Liver (tissue), 9 donors: ENCODE data around the gene STAT3. TPM values are rescaled to one million over a fixed set of nuclear protein-coding genes. Genes with fewer than 3 reads are reported as not detected.

Source experiments
- DNase-seq: peaks from one replicate; pipeline ENCODE4 v3.0.0-alpha.2; 2017; ENCODE audit warnings: low spot score
- H3K27ac ChIP-seq, 2 donors: one replicate each; pipeline ENCODE4 v1.7.0; 2013; ENCODE audit warnings: inconsistent platforms in 2 of 2, low read length in 2 of 2, control low read depth in 1 of 2, low read depth in 1 of 2, mild to moderate bottlenecking in 1 of 2
- H3K27me3 ChIP-seq, 4 donors: one replicate each; pipeline versions ENCODE4 v1.6.1 to v1.7.0; 2013; ENCODE audit warnings: low read length in 3 of 4, inconsistent platforms in 1 of 4, mild to moderate bottlenecking in 1 of 4, moderate library complexity in 1 of 4; ENCODE audit not compliant: control insufficient read depth in 4 of 4, insufficient read depth in 4 of 4
- H3K36me3 ChIP-seq, 4 donors: one replicate each; pipeline versions ENCODE4 v1.6.1 to v1.7.0; 2013; ENCODE audit warnings: low read length in 3 of 4, mild to moderate bottlenecking in 3 of 4, low read depth in 1 of 4, moderate library complexity in 1 of 4; ENCODE audit not compliant: control insufficient read depth in 4 of 4, insufficient read depth in 3 of 4
- H3K4me1 ChIP-seq, 4 donors: one replicate each; pipeline versions ENCODE4 v1.6.1 to v1.7.0; 2013; ENCODE audit warnings: low read length in 3 of 4, mild to moderate bottlenecking in 3 of 4, moderate library complexity in 1 of 4; ENCODE audit not compliant: control insufficient read depth in 4 of 4, insufficient read depth in 4 of 4
- H3K4me3 ChIP-seq, 3 donors: one replicate each; pipeline versions ENCODE4 v1.6.1 to v1.7.0; 2013; ENCODE audit warnings: low read length in 3 of 3, control low read depth in 1 of 3, low read depth in 1 of 3, mild to moderate bottlenecking in 1 of 3
- H3K9ac ChIP-seq, 2 donors: one replicate each; pipeline ENCODE4 v1.7.0; 2013; ENCODE audit warnings: low read length in 2 of 2, mild to moderate bottlenecking in 2 of 2, moderate library complexity in 2 of 2, control low read depth in 1 of 2, low read depth in 1 of 2
- H3K9me3 ChIP-seq, 4 donors: one replicate each; pipeline versions ENCODE4 v1.6.1 to v1.7.0; 2013; ENCODE audit warnings: low read length in 3 of 4; ENCODE audit not compliant: control insufficient read depth in 4 of 4
- EGR1 ChIP-seq, 2 donors: IDR thresholded peaks; 2 replicates each; pipeline ENCODE4 v1.6.1; 2016 to 2018; ENCODE audit warnings: antibody characterized with exemption in 2 of 2, low read depth in 2 of 2
- FOXA1 ChIP-seq: IDR thresholded peaks from 2 replicates; pipeline ENCODE4 v1.6.1; 2016; ENCODE audit warnings: antibody characterized with exemption
- FOXA2 ChIP-seq: IDR thresholded peaks from 2 replicates; pipeline ENCODE4 v1.6.1; 2016; ENCODE audit warnings: antibody characterized with exemption
- GABPA ChIP-seq, 2 donors: IDR thresholded peaks in 1 of 2; conservative IDR thresholded peaks in 1 of 2; 2 replicates each; pipeline ENCODE4 v1.6.1; 2016; ENCODE audit warnings: antibody characterized with exemption in 2 of 2, mild to moderate bottlenecking in 1 of 2, moderate library complexity in 1 of 2
- HNF4A ChIP-seq, 2 donors: conservative IDR thresholded peaks; 2 replicates each; pipeline ENCODE4 v1.6.1; 2016; ENCODE audit warnings: antibody characterized with exemption in 2 of 2, mild to moderate bottlenecking in 2 of 2
- HNF4G ChIP-seq: IDR thresholded peaks from 2 replicates; pipeline ENCODE4 v1.6.1; 2016; ENCODE audit warnings: antibody characterized with exemption
- JUND ChIP-seq, 2 donors: IDR thresholded peaks; 2 replicates each; pipeline ENCODE4 v1.6.1; 2016; ENCODE audit warnings: antibody characterized with exemption in 2 of 2
- RAD21 ChIP-seq, 2 donors: IDR thresholded peaks; 2 replicates each; pipeline ENCODE4 v1.6.1; 2016; ENCODE audit warnings: antibody characterized with exemption in 2 of 2, mild to moderate bottlenecking in 2 of 2
- RXRA ChIP-seq, 2 donors: IDR thresholded peaks; 2 replicates each; pipeline ENCODE4 v1.6.1; 2017 to 2018; ENCODE audit warnings: antibody characterized with exemption in 2 of 2, mild to moderate bottlenecking in 1 of 2
- SP1 ChIP-seq: IDR thresholded peaks from 2 replicates; pipeline ENCODE4 v1.6.1; 2018; ENCODE audit warnings: antibody characterized with exemption, mild to moderate bottlenecking
- TAF1 ChIP-seq: conservative IDR thresholded peaks from 2 replicates; pipeline ENCODE4 v1.6.1; 2016; ENCODE audit warnings: antibody characterized with exemption, mild to moderate bottlenecking
- YY1 ChIP-seq: IDR thresholded peaks from 2 replicates; pipeline ENCODE4 v1.6.1; 2016; ENCODE audit warnings: antibody characterized with exemption, mild to moderate bottlenecking
- WGBS: extraction: QIAGEN DNeasy Blood & Tissue Kit; methylation state at CpG from one replicate; pipeline ENCODE4 v1.1.7; 2013; 5-methylcytosine and 5-hydroxymethylcytosine counted together
- polyA plus RNA-seq, 2 donors: library from polyadenylated mRNA; stranded (reverse) in 1 of 2; unstranded in 1 of 2; fragments of 200-250 nt in 1 of 2; fragments of >200 nt in 1 of 2; fragmentation: Nextera tagmentation in 1 of 2; extraction: Ambion mirVana in 1 of 2; gene quantifications; one replicate each; pipeline versions ENCODE4 v1.2.1 to v1.2.3, GENCODE V29; 2013 to 2015
- total RNA-seq, 2 donors: library from RNA; depleted of rRNA; stranded (reverse); fragments of >200 nt; gene quantifications; one replicate each; pipeline ENCODE4 v1.2.3, GENCODE V29; 2014
- TF ChIP-seq, protein P1 (sequence below): IDR thresholded peaks from 2 replicates; pipeline ENCODE4 v1.6.1; 2016; ENCODE audit warnings: antibody characterized with exemption
- TF ChIP-seq, protein P2 (sequence below): fragments of 150-350 bp; IDR thresholded peaks from 2 replicates; pipeline ENCODE4 v1.5.1; 2017; ENCODE audit warnings: improper control_type of control experiment, low read depth, low read length; ENCODE audit not compliant: missing input control
- TF ChIP-seq, protein P3 (sequence below): IDR thresholded peaks from 2 replicates; pipeline ENCODE4 v1.6.1; 2016; ENCODE audit warnings: antibody characterized with exemption
- TF ChIP-seq, protein P4 (sequence below): IDR thresholded peaks from 2 replicates; pipeline ENCODE4 v1.6.1; 2016; ENCODE audit warnings: antibody characterized with exemption
- TF ChIP-seq, protein P5 (sequence below): IDR thresholded peaks from 2 replicates; pipeline ENCODE4 v1.6.1; 2016; ENCODE audit warnings: antibody characterized with exemption, mild to moderate bottlenecking
- donor health status: healthy.
- donor health status: healthy.
- donor health status: healthy.
- donor health status: healthy.
- donor health status: healthy.

The STAT3 gene
- total and polyA plus RNA-seq, 4 donors = 68.7 to 301 (median 114) TPM

DNA sequence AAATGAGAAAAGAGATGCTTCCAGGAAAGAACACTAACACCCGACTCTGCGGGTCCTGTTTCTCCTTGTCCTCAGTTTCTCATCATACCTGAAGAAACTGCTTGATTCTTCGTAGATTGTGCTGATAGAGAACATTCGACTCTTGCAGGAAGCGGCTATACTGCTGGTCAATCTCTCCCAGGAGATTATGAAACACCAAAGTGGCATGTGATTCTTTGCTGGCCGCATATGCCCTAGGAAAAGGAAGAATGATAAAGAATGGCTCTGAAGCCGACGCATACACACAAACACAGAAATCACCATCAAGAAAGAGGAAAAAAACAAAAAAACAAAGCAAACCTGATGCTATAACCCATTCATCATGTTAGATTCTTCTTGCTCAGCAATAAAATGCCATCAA is 41.8 kb downstream of the STAT3 start:
- H3K9me3 ChIP-seq = no peaks in the 10 kb centered on the region
- no peak overlapping the region for H3K27ac ChIP-seq
- H3K9ac ChIP-seq = no peak overlapping the region
- WGBS = 85% methylated on average over 8 of the region's 8 CpGs
- no peak overlapping the region for H3K4me3 ChIP-seq
- peaks cover 9 to 28% (median 17%) of the 10 kb centered on the region in 4 donors for H3K4me1 ChIP-seq
- H3K27me3 ChIP-seq = no peaks in the 10 kb centered on the region
- TF ChIP-seq YY1 (no peak), EGR1 (IDR thresholded peaks at IDR 0.05; ENCODE audit: low read depth in 2 of 2) (no peak), FOXA2 (no peak), FOXA1 (no peak), SP1 (no peak), RXRA (IDR thresholded peaks at IDR 0.05) (no peak), TAF1 (no peak), HNF4A (conservative IDR thresholded peaks at IDR 0.05) (no peak), HNF4G (no peak), GABPA (IDR thresholded peaks at IDR 0.05 in 1 of 2, conservative IDR thresholded peaks at IDR 0.05 in 1 of 2) (no peak), RAD21 (IDR thresholded peaks at IDR 0.05) (no peak), JUND (IDR thresholded peaks at IDR 0.05) (no peak)
- TF ChIP-seq, protein P1, sequence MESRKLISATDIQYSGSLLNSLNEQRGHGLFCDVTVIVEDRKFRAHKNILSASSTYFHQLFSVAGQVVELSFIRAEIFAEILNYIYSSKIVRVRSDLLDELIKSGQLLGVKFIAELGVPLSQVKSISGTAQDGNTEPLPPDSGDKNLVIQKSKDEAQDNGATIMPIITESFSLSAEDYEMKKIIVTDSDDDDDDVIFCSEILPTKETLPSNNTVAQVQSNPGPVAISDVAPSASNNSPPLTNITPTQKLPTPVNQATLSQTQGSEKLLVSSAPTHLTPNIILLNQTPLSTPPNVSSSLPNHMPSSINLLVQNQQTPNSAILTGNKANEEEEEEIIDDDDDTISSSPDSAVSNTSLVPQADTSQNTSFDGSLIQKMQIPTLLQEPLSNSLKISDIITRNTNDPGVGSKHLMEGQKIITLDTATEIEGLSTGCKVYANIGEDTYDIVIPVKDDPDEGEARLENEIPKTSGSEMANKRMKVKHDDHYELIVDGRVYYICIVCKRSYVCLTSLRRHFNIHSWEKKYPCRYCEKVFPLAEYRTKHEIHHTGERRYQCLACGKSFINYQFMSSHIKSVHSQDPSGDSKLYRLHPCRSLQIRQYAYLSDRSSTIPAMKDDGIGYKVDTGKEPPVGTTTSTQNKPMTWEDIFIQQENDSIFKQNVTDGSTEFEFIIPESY = no peak
- TF ChIP-seq, protein P2, sequence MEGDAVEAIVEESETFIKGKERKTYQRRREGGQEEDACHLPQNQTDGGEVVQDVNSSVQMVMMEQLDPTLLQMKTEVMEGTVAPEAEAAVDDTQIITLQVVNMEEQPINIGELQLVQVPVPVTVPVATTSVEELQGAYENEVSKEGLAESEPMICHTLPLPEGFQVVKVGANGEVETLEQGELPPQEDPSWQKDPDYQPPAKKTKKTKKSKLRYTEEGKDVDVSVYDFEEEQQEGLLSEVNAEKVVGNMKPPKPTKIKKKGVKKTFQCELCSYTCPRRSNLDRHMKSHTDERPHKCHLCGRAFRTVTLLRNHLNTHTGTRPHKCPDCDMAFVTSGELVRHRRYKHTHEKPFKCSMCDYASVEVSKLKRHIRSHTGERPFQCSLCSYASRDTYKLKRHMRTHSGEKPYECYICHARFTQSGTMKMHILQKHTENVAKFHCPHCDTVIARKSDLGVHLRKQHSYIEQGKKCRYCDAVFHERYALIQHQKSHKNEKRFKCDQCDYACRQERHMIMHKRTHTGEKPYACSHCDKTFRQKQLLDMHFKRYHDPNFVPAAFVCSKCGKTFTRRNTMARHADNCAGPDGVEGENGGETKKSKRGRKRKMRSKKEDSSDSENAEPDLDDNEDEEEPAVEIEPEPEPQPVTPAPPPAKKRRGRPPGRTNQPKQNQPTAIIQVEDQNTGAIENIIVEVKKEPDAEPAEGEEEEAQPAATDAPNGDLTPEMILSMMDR = no peak
- TF ChIP-seq, protein P3, sequence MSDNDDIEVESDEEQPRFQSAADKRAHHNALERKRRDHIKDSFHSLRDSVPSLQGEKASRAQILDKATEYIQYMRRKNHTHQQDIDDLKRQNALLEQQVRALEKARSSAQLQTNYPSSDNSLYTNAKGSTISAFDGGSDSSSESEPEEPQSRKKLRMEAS = no peak
- TF ChIP-seq, protein P4, sequence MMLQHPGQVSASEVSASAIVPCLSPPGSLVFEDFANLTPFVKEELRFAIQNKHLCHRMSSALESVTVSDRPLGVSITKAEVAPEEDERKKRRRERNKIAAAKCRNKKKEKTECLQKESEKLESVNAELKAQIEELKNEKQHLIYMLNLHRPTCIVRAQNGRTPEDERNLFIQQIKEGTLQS = no peak
- peaks cover 7 to 49% (median 38%) of the 10 kb centered on the region in 4 donors for H3K36me3 ChIP-seq
- DNase-seq = no peak

DNA sequence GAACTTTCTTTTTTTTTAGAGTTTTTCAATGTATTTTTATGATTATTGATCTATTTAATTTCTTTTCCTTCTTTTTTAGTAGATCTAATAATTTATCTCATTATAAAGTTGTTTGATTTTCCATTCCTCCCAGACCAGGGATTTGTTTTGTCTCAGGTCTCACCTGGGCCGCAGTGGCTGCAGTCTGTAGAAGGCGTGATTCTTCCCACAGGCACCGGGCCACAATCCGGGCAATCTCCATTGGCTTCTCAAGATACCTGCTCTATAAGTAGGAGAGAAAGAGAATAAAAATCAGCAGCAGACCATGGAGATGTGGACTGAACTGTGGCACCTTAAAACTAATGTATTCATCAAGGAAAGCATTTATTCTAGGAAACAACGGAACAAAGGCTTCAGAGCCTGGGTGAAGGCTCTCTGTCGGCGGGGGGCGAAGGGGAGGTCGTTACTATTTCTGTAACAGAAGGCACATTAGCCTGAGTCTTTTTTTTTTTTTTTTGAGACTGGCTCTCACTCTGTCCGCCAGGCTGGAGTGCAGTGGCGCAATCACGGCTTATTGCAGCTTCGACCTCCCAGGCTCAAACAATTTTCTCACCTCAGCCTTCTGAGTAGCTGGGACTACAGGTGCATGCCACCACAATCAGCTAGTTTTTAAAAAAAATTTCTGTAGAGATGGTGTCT is 42.7 kb downstream of the STAT3 start:
- Histone ChIP-seq H3K9ac (no peak overlapping the region), H3K27ac (no peak overlapping the region), H3K9me3 (no peaks in the 10 kb centered on the region), H3K4me1 (peaks cover 9 to 28% (median 16%) of the 10 kb centered on the region in 4 donors), H3K36me3 (peaks cover 10 to 59% (median 47%) of the 10 kb centered on the region in 4 donors), H3K4me3 (no peak overlapping the region), H3K27me3 (no peaks in the 10 kb centered on the region)
- 85% methylated on average over 13 of the region's 13 CpGs for WGBS
- no peak for DNase-seq
- TF ChIP-seq, protein P4 = no peak
- TF ChIP-seq HNF4A (conservative IDR thresholded peaks at IDR 0.05) (no peak), JUND (IDR thresholded peaks at IDR 0.05) (no peak), SP1 (no peak), RXRA (IDR thresholded peaks at IDR 0.05) (no peak), TAF1 (no peak), FOXA1 (no peak), FOXA2 (no peak)
- TF ChIP-seq, protein P5, sequence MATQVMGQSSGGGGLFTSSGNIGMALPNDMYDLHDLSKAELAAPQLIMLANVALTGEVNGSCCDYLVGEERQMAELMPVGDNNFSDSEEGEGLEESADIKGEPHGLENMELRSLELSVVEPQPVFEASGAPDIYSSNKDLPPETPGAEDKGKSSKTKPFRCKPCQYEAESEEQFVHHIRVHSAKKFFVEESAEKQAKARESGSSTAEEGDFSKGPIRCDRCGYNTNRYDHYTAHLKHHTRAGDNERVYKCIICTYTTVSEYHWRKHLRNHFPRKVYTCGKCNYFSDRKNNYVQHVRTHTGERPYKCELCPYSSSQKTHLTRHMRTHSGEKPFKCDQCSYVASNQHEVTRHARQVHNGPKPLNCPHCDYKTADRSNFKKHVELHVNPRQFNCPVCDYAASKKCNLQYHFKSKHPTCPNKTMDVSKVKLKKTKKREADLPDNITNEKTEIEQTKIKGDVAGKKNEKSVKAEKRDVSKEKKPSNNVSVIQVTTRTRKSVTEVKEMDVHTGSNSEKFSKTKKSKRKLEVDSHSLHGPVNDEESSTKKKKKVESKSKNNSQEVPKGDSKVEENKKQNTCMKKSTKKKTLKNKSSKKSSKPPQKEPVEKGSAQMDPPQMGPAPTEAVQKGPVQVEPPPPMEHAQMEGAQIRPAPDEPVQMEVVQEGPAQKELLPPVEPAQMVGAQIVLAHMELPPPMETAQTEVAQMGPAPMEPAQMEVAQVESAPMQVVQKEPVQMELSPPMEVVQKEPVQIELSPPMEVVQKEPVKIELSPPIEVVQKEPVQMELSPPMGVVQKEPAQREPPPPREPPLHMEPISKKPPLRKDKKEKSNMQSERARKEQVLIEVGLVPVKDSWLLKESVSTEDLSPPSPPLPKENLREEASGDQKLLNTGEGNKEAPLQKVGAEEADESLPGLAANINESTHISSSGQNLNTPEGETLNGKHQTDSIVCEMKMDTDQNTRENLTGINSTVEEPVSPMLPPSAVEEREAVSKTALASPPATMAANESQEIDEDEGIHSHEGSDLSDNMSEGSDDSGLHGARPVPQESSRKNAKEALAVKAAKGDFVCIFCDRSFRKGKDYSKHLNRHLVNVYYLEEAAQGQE = no peak
- TF ChIP-seq, protein P1 = no peak
- TF ChIP-seq, protein P2 = no peak
- TF ChIP-seq, protein P3 = no peak
